Measurements from ENCODE around the gene AMDHD2. TPM values are rescaled to one million over a fixed set of nuclear protein-coding genes. Genes with fewer than 3 reads are reported as not detected.
A peak's percentile ranks its signal among the peaks of the same experiment; 100 is the strongest.

Gene AMDHD2
- total RNA-seq, 1 donor from 2014 or later: 9.3 TPM

DNA sequence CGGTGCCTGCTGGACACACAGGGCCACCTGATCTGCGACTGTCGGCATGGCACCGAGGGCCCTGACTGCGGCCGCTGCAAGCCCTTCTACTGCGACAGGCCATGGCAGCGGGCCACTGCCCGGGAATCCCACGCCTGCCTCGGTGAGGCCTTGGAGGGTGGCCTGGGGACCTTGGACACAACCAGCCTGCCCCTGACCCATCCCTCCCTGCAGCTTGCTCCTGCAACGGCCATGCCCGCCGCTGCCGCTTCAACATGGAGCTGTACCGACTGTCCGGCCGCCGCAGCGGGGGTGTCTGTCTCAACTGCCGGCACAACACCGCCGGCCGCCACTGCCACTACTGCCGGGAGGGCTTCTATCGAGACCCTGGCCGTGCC lies 47.7 kb upstream of the AMDHD2 start:
- Histone ChIP-seq H3K27me3 (ENCODE audit: low read depth) (peaks cover 49% of the 10 kb centered on the region), H3K4me1 (peaks cover 79% of the 10 kb centered on the region), H3K27ac (replicated peaks) (no peak overlapping the region), H3K4me3 (no peak overlapping the region), H3K36me3 (no peaks in the 10 kb centered on the region), H3K9me3 (replicated peaks) (no peaks in the 10 kb centered on the region)
- TF ChIP-seq, protein P1, sequence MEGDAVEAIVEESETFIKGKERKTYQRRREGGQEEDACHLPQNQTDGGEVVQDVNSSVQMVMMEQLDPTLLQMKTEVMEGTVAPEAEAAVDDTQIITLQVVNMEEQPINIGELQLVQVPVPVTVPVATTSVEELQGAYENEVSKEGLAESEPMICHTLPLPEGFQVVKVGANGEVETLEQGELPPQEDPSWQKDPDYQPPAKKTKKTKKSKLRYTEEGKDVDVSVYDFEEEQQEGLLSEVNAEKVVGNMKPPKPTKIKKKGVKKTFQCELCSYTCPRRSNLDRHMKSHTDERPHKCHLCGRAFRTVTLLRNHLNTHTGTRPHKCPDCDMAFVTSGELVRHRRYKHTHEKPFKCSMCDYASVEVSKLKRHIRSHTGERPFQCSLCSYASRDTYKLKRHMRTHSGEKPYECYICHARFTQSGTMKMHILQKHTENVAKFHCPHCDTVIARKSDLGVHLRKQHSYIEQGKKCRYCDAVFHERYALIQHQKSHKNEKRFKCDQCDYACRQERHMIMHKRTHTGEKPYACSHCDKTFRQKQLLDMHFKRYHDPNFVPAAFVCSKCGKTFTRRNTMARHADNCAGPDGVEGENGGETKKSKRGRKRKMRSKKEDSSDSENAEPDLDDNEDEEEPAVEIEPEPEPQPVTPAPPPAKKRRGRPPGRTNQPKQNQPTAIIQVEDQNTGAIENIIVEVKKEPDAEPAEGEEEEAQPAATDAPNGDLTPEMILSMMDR (IDR thresholded peaks at IDR 0.05; ENCODE audit: borderline replicate concordance): no peak
- intact Hi-C loops (cut with micrococcal nuclease): no loop called here
- DNase-seq: no peak

DNA sequence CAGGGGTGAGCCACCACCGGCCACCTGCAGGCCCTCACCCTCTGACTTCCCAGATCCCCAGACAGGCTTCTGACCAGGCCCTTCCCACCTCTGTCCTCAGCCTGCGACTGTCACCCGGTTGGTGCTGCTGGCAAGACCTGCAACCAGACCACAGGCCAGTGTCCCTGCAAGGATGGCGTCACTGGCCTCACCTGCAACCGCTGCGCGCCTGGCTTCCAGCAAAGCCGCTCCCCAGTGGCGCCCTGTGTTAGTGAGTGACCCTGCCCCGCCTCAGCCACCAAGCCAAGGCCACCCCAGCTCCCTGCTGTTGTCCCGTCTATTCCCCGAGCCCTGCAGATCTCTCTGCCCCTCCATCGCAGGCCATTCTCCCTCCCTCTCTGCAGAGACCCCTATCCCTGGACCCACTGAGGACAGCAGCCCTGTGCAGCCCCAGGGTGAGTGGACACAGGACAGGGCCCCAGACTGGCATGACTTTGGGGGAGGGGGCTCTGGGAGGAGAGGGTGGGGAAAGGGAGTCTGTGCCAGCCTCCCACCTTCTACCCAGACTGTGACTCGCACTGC lies 47.2 kb upstream of the AMDHD2 start:
- peaks cover 49% of the 10 kb centered on the region for H3K27me3 ChIP-seq (ENCODE audit: low read depth)
- H3K4me1 ChIP-seq: peaks cover 75% of the 10 kb centered on the region
- no peaks in the 10 kb centered on the region for H3K36me3 ChIP-seq
- intact Hi-C loops (cut with micrococcal nuclease): no loop called here
- no peak overlapping the region for H3K27ac ChIP-seq (replicated peaks)
- DNase-seq: no peak
- H3K4me3 ChIP-seq: peak overlapping the region; percentile 79
- TF ChIP-seq, protein P1 (IDR thresholded peaks at IDR 0.05; ENCODE audit: borderline replicate concordance): no peak
- H3K9me3 ChIP-seq (replicated peaks): no peaks in the 10 kb centered on the region

DNA sequence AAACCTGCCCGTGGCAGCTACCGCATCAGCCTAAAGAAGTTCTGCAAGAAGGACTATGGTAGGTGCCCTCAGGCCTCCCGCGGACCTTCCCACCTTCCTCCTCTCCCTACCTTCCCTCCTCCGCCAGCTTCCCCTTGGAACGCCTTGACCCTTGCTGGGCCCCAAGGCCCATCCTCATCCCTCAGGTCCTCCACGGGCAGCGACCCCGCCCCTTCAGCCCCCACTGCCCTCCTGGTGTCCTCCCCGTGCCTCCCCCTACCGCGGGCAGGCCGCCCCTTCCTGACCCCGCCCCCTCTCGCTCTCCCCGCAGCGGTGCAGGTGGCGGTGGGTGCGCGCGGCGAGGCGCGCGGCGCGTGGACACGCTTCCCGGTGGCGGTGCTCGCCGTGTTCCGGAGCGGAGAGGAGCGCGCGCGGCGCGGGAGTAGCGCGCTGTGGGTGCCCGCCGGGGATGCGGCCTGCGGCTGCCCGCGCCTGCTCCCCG lies 46.7 kb upstream of the AMDHD2 start:
- Histone ChIP-seq H3K9me3 (replicated peaks) (no peaks in the 10 kb centered on the region), H3K27ac (replicated peaks) (no peak overlapping the region), H3K4me1 (peaks cover 69% of the 10 kb centered on the region), H3K4me3 (peak overlapping the region; percentile 79), H3K27me3 (ENCODE audit: low read depth) (peaks cover 49% of the 10 kb centered on the region), H3K36me3 (no peaks in the 10 kb centered on the region)
- TF ChIP-seq, protein P1 (IDR thresholded peaks at IDR 0.05; ENCODE audit: borderline replicate concordance): no peak
- intact Hi-C loops (cut with micrococcal nuclease): no loop called here
- no peak for DNase-seq

DNA sequence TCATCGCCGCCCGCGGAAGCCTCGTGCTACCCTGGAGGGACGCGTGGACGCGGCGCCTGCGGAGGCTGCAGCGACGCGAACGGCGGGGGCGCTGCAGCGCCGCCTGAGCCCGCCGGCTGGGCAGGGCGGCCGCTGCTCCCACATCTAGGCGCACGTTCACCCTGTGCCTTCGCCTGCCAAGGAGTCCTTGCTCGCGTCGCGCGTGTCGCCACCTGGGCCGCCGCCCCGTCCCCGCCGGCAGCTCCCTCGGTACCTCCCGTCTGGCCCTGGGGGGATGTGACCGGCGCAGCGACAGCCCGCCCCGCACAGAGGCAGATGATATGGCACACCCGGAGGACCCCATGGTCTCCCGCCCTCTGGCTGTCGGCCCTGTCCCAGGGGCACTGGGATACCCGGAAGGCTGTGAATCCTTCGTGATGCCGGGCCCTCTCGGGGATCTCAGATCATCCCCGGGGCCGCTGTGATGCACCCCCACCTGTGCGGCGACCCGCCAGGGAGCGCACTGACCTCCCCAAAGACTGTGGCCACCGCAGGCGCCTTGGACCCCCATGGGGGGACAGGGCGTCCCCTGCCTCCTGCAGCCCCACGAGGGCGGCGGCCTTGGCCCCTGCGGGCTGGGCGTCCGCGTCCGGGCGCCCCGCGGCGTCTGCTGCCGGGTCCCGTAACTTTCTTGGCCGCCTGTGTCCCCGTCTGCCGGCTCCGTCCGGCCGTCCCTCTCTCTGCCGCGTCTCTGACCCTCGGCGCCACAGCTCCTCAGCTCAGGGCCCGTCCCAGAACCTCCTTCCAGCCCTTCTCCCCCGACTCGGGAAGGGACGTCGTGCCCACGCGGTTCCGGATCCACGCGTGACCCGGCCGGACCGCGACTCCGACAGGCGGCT lies 45.9 kb upstream of the AMDHD2 start:
- TF ChIP-seq, protein P1 (IDR thresholded peaks at IDR 0.05; ENCODE audit: borderline replicate concordance): peak; percentile 56
- Histone ChIP-seq H3K9me3 (replicated peaks) (no peaks in the 10 kb centered on the region), H3K27me3 (ENCODE audit: low read depth) (peaks cover 44% of the 10 kb centered on the region), H3K4me1 (peaks cover 62% of the 10 kb centered on the region), H3K4me3 (peak overlapping the region; percentile 79), H3K36me3 (no peaks in the 10 kb centered on the region), H3K27ac (replicated peaks) (peak overlapping the region; percentile 91)
- peak; percentile 56 for DNase-seq
- intact Hi-C loops (cut with micrococcal nuclease): no loop called here

DNA sequence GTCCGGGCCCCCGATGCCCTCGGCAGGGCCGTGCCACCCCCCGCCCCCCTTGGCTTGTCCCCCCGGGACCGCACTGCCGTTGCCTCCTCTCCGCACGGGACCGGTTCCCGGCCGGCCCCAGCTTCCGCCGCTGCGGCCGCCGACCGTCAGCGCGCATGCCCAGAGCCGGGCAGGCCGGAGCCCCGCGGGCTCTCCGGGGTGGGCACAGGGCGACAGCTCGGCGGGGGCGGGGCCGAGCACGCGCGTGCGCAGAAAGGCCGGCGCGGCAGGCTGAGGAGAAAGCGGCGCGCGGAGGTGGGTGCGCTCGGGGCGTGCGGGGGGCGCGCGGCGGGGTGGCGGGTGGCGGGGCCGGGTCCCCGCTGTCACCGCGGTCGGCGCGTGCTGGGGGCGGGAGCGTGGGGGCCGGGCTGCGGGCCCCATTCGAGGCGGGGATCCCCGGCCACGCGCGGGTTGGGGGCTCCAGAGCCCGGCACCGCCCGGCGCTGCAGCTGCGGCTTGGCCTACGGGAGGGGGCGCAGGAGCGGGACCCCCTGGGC lies 45.2 kb upstream of the AMDHD2 start, which contains the start of gene TBC1D24:
TBC1D24 (plus strand) TSS at position 251 of the 536 bp plus-strand sequence. CDS start 21,022 bp downstream, outside the sequence.
- intact Hi-C loops (cut with micrococcal nuclease): no loop called here
- Histone ChIP-seq H3K4me3 (peak within 1 kb of the TSS; percentile 79), H3K36me3 (no peaks in the 10 kb centered on the region), H3K27ac (replicated peaks) (peak within 1 kb of the TSS; percentile 91), H3K9me3 (replicated peaks) (no peaks in the 10 kb centered on the region), H3K4me1 (peaks cover 55% of the 10 kb centered on the region), H3K27me3 (ENCODE audit: low read depth) (peaks cover 37% of the 10 kb centered on the region)
- TF ChIP-seq, protein P1 (IDR thresholded peaks at IDR 0.05; ENCODE audit: borderline replicate concordance): no peak
- peak; percentile 88 for DNase-seq

Measured in left ventricle myocardium inferior (tissue), 1 donor.